Testis (tissue), 3 donors: ENCODE results near the gene DGCR8. TPM values are rescaled to one million over a fixed set of nuclear protein-coding genes. Genes with fewer than 3 reads are reported as not detected.
A peak's percentile ranks its signal among the peaks of the same experiment; 100 is the strongest.
"Not testable (repeated sequence)": the region's sequence is repeated elsewhere in the genome, so short reads cannot be mapped to it uniquely, and the experiment has no call there.

ENCODE experiments used
- DNase-seq: peaks from one replicate; pipeline ENCODE4 v3.0.0-alpha.2; 2019
- H3K27ac ChIP-seq, 2 donors: fragments of 200-600 bp; sonication (generic); one replicate each; pipeline ENCODE4 v1.5.1; 2019
- H3K27me3 ChIP-seq: fragments of 200-600 bp; sonication (generic); one replicate; pipeline ENCODE4 v1.5.1; 2019
- H3K36me3 ChIP-seq: fragments of 200-600 bp; sonication (generic); one replicate; pipeline ENCODE4 v1.5.1; 2017; ENCODE audit warnings: low read depth; ENCODE audit errors: missing control alignments
- H3K4me1 ChIP-seq: fragments of 200-600 bp; sonication (generic); one replicate; pipeline ENCODE4 v1.5.1; 2019
- H3K4me3 ChIP-seq, 2 donors: fragments of 200-600 bp; sonication (generic); one replicate each; pipeline ENCODE4 v1.5.1; 2017 to 2019
- H3K9me3 ChIP-seq: fragments of 200-600 bp; sonication (generic); one replicate; pipeline ENCODE4 v1.5.1; 2017
- POLR2A ChIP-seq: fragments of 450-650 bp; IDR thresholded peaks from one replicate; pipeline ENCODE4 v1.6.1; 2017; ENCODE audit warnings: antibody characterized with exemption, mild to moderate bottlenecking, moderate library complexity
- WGBS, 2 donors: methylation state at CpG; one replicate each; pipeline ENCODE4 v1.1.5; 2018; 5-methylcytosine and 5-hydroxymethylcytosine counted together
- intact Hi-C: fragments of 100-400 bp; cut with DNase I; formaldehyde crosslinking; loops from one replicate; pipeline ENCODE4 v1.15.1; 2023; ENCODE audit warnings: low total_unique reads
- polyA plus RNA-seq: library from polyadenylated mRNA; stranded (reverse); fragments of 350-450 nt; fragmentation: Illumina TruSeq; extraction: RNeasy Lipid Tissue Mini Kit (QIAGEN cat#74804); gene quantifications from one replicate; pipeline ENCODE4 v1.2.3, GENCODE V29; 2014; ENCODE audit warnings: low read depth, low replicate concordance; ENCODE audit not compliant: insufficient read depth
- total RNA-seq, 2 donors: library from RNA; depleted of rRNA; stranded (reverse); fragments of >200 nt; gene quantifications; one replicate each; pipeline ENCODE4 v1.2.3, GENCODE V29; 2016
- TF ChIP-seq, protein P1 (sequence below), 3 experiments: fragments of 450-650 bp in 2 of 3; fragments of 200-600 bp in 1 of 3; sonication (generic) in 1 of 3; IDR thresholded peaks; one replicate each; pipeline ENCODE4 v1.5.1; 2016 to 2019; ENCODE audit warnings: antibody characterized with exemption in 3 of 3, mild to moderate bottlenecking in 2 of 3, moderate library complexity in 1 of 3

DGCR8 gene
- total and polyA plus RNA-seq, 3 donors from 2014 or later: 44.4 to 83.7 (median 64.8) TPM

GRCh38 chr22:20156611-20157429 is 76.8 kb downstream of the DGCR8 start:
- 50 to 84% methylated on average over 6 to 17 of the region's 17 CpGs for WGBS, 2 donors
- Histone ChIP-seq H3K27ac (no peak overlapping the region), H3K36me3 (no peaks in the 10 kb centered on the region), H3K27me3 (no peaks in the 10 kb centered on the region), H3K4me3 (no peak overlapping the region), H3K9me3 (no peaks in the 10 kb centered on the region), H3K4me1 (peaks cover 4% of the 10 kb centered on the region)
- intact Hi-C loops: loop anchor here (5.0 kb wide), 2 partner anchors 110 to 125 kb away; partner anchors contain the start of gene RTN4R
- peak; percentile 95 for DNase-seq
- TF ChIP-seq POLR2A: no peak
- TF ChIP-seq, protein P1, sequence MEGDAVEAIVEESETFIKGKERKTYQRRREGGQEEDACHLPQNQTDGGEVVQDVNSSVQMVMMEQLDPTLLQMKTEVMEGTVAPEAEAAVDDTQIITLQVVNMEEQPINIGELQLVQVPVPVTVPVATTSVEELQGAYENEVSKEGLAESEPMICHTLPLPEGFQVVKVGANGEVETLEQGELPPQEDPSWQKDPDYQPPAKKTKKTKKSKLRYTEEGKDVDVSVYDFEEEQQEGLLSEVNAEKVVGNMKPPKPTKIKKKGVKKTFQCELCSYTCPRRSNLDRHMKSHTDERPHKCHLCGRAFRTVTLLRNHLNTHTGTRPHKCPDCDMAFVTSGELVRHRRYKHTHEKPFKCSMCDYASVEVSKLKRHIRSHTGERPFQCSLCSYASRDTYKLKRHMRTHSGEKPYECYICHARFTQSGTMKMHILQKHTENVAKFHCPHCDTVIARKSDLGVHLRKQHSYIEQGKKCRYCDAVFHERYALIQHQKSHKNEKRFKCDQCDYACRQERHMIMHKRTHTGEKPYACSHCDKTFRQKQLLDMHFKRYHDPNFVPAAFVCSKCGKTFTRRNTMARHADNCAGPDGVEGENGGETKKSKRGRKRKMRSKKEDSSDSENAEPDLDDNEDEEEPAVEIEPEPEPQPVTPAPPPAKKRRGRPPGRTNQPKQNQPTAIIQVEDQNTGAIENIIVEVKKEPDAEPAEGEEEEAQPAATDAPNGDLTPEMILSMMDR (IDR thresholded peaks at IDR 0.05): peak; percentile 99 to 100 (median 100)

GRCh38 chr22:20157430-20158183 is 77.6 kb downstream of the DGCR8 start:
- intact Hi-C loops: loop anchor here (5.0 kb wide), 2 partner anchors 110 to 125 kb away; partner anchors contain the start of gene RTN4R
- peaks cover 4% of the 10 kb centered on the region for H3K4me1 ChIP-seq
- H3K27me3 ChIP-seq: no peaks in the 10 kb centered on the region
- no peak overlapping the region for H3K4me3 ChIP-seq
- no peaks in the 10 kb centered on the region for H3K36me3 ChIP-seq
- WGBS, 2 donors: 57 to 74% methylated on average over 7 to 15 of the region's 15 CpGs
- no peak overlapping the region for H3K27ac ChIP-seq
- TF ChIP-seq, protein P1 (IDR thresholded peaks at IDR 0.05): no peak
- no peak for TF ChIP-seq POLR2A
- DNase-seq: no peak
- H3K9me3 ChIP-seq: no peaks in the 10 kb centered on the region

DNA sequence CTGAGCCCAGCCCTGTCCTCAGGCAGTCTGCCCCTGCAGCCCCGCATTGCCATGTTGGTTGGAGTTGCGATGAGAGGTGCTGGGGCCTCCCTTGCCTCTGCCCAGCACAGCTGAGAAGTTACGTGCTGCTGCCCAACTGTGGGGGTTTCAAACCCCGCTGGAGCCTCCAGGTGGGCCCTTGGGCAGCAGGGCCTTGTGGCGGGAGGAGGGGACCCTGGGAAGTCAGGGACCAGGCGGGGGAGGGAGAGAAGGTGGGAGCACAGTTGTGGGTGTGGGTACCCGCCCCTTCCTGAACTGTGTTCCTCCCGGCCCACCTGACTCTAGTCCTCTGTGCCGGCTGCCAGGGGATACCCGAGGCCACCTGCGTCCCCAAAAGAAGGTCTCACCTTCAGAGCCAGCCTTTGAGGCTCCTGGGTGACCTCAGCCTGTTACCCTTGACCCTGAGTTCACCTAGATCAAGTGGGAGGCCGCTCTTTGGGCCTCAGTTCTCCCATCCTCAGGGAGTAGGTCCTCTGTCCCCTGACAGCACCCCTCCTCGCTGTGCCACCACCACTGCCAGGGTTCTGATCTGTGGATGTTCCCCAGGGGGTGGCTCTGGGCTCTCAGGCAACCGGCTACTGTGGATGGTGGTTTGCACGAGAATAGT is 78.5 kb downstream of the DGCR8 start:
- no peak overlapping the region for H3K4me3 ChIP-seq
- no peaks in the 10 kb centered on the region for H3K36me3 ChIP-seq
- no peaks in the 10 kb centered on the region for H3K27me3 ChIP-seq
- H3K27ac ChIP-seq: no peak overlapping the region
- TF ChIP-seq POLR2A: no peak
- TF ChIP-seq, protein P1 (IDR thresholded peaks at IDR 0.05): no peak
- H3K4me1 ChIP-seq: peaks cover 4% of the 10 kb centered on the region
- no peaks in the 10 kb centered on the region for H3K9me3 ChIP-seq
- WGBS, 2 donors: 75 to 87% methylated on average over 9 to 15 of the region's 15 CpGs
- no peak for DNase-seq
- intact Hi-C loops: loop anchor here (5.0 kb wide), 2 partner anchors 109 to 124 kb away; partner anchors contain the start of gene RTN4R

GRCh38 chr22:20159076-20159475 is 79.0 kb downstream of the DGCR8 start:
- intact Hi-C loops: loop anchor here (5.0 kb wide), 2 partner anchors 108 to 123 kb away; partner anchors contain the start of gene RTN4R
- no peaks in the 10 kb centered on the region for H3K9me3 ChIP-seq
- 72% methylated on average over 9 of the region's 9 CpGs; no CpG with 5 or more reads in 1 of the 2 donors for WGBS, 2 donors
- H3K4me3 ChIP-seq: no peak overlapping the region
- DNase-seq: no peak
- TF ChIP-seq, protein P1 (IDR thresholded peaks at IDR 0.05): no peak
- TF ChIP-seq POLR2A: no peak
- no peak overlapping the region for H3K27ac ChIP-seq
- H3K4me1 ChIP-seq: peaks cover 1% of the 10 kb centered on the region
- H3K36me3 ChIP-seq: no peaks in the 10 kb centered on the region
- no peaks in the 10 kb centered on the region for H3K27me3 ChIP-seq

DNA sequence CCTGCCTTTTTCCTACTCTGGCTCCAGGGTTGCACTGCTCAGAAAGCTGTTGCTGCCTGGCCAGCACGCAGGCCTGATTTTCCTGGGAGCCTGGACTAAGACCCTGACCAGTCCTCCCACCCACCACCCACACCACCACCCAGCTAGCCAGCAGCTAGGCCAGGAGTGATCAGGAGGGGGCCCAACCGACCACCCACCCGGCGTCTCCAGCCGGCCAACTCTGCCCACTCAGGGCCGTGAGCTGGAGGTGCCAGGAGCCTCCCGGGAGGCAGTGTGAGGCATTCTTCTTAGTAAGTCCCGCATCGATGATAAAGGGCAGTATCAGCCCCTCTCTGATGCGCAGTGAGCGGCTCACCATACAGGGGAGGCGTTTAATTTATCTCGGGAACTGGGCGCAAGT is 79.5 kb downstream of the DGCR8 start:
- not testable (repeated sequence) for H3K36me3 ChIP-seq, H3K27me3 ChIP-seq, H3K4me3 ChIP-seq, H3K27ac ChIP-seq, H3K9me3 ChIP-seq, H3K4me1 ChIP-seq, DNase-seq
- intact Hi-C loops: loop anchor here (5.0 kb wide), 2 partner anchors 108 to 123 kb away; partner anchors contain the start of gene RTN4R
- 65 to 73% methylated on average over 3 to 14 of the region's 14 CpGs for WGBS, 2 donors
